H9 (cell line): ENCODE results near the gene ANO2. TPM values are rescaled to one million over a fixed set of nuclear protein-coding genes. Genes with fewer than 3 reads are reported as not detected.

ENCODE experiments used
- DNase-seq: peaks from one replicate; pipeline ENCODE4 v3.0.0-alpha.2; 2017
- H2AFZ ChIP-seq: one replicate; pipeline ENCODE4 v1.6.1; 2013; ENCODE audit warnings: mild to moderate bottlenecking, low read length, control low read depth, moderate library complexity
- H2AK5ac ChIP-seq: 2 replicates; pipeline ENCODE4 v1.6.1; 2013; ENCODE audit warnings: low read length, control low read depth, mixed read lengths; ENCODE audit not compliant: insufficient read length
- H2BK120ac ChIP-seq: one replicate; pipeline ENCODE4 v1.6.1; 2013; ENCODE audit warnings: low read depth, mild to moderate bottlenecking, low read length, control low read depth, inconsistent platforms; ENCODE audit not compliant: poor library complexity, severe bottlenecking
- H2BK12ac ChIP-seq: 2 replicates; pipeline ENCODE4 v1.6.1; 2013; ENCODE audit warnings: low read length, control low read depth, mixed read lengths, low read depth; ENCODE audit not compliant: insufficient read length
- H2BK15ac ChIP-seq: 2 replicates; pipeline ENCODE4 v1.6.1; 2013; ENCODE audit warnings: low read depth, low read length, control low read depth
- H2BK20ac ChIP-seq: one replicate; pipeline ENCODE4 v1.6.1; 2013; ENCODE audit warnings: low read depth, mild to moderate bottlenecking, low read length, control low read depth, inconsistent platforms; ENCODE audit not compliant: poor library complexity, severe bottlenecking
- H2BK5ac ChIP-seq: 2 replicates; pipeline ENCODE4 v1.6.1; 2013; ENCODE audit warnings: low read length, control low read depth, mixed read lengths; ENCODE audit not compliant: insufficient read length
- H3K14ac ChIP-seq: 2 replicates; pipeline ENCODE4 v1.6.1; 2013; ENCODE audit warnings: low read length, control low read depth; ENCODE audit not compliant: insufficient read depth
- H3K18ac ChIP-seq: 2 replicates; pipeline ENCODE4 v1.6.1; 2013; ENCODE audit warnings: low read depth, mild to moderate bottlenecking, mixed read lengths, low read length, control low read depth; ENCODE audit not compliant: insufficient read length
- H3K23ac ChIP-seq: 2 replicates; pipeline ENCODE4 v1.6.1; 2013; ENCODE audit warnings: low read length, control low read depth, mixed read lengths, low read depth; ENCODE audit not compliant: insufficient read length
- H3K23me2 ChIP-seq: 2 replicates; pipeline ENCODE4 v1.6.1; 2013; ENCODE audit warnings: low read depth, mild to moderate bottlenecking, mixed read lengths, low read length, control low read depth; ENCODE audit not compliant: insufficient read length, poor library complexity, severe bottlenecking
- H3K27ac ChIP-seq: 2 replicates; pipeline ENCODE4 v1.5.1; 2013; ENCODE audit warnings: low read length, control low read depth, mixed read lengths, low read depth; ENCODE audit not compliant: insufficient read length
- H3K27me3 ChIP-seq: 2 replicates; pipeline ENCODE4 v1.6.1; 2013; ENCODE audit warnings: low read length, control low read depth, inconsistent platforms; ENCODE audit not compliant: insufficient read depth
- H3K4ac ChIP-seq: 2 replicates; pipeline ENCODE4 v1.6.1; 2013; ENCODE audit warnings: low read depth, mild to moderate bottlenecking, control low read depth, inconsistent platforms, low read length, moderate library complexity
- H3K4me1 ChIP-seq: 2 replicates; pipeline ENCODE4 v1.6.1; 2013; ENCODE audit warnings: low read length, control low read depth, inconsistent platforms; ENCODE audit not compliant: insufficient read depth
- H3K4me2 ChIP-seq: 2 replicates; pipeline ENCODE4 v1.6.1; 2013; ENCODE audit warnings: low read length, control low read depth, mixed read lengths; ENCODE audit not compliant: insufficient read length, insufficient read depth
- H3K56ac ChIP-seq: 2 replicates; pipeline ENCODE4 v1.6.1; 2013; ENCODE audit warnings: low read depth, mild to moderate bottlenecking, mixed read lengths, low read length, control low read depth; ENCODE audit not compliant: insufficient read length
- H3K79me1 ChIP-seq: 2 replicates; pipeline ENCODE4 v1.6.1; 2013; ENCODE audit warnings: low read depth, mild to moderate bottlenecking, moderate library complexity, low read length, control low read depth, inconsistent platforms; ENCODE audit not compliant: insufficient read depth, poor library complexity, severe bottlenecking
- H3K79me2 ChIP-seq: 2 replicates; pipeline ENCODE4 v1.6.1; 2013; ENCODE audit warnings: low read length, control low read depth, inconsistent platforms; ENCODE audit not compliant: insufficient read depth
- H3K9ac ChIP-seq: 2 replicates; pipeline ENCODE4 v1.6.1; 2013; ENCODE audit warnings: low read length, control low read depth, mixed read lengths; ENCODE audit not compliant: insufficient read length; ENCODE audit errors: extremely low read depth
- H3K9me3 ChIP-seq: one replicate; pipeline ENCODE4 v1.6.1; 2013; ENCODE audit warnings: low read depth, low read length, inconsistent platforms; ENCODE audit not compliant: control insufficient read depth
- H3T11ph ChIP-seq: one replicate; pipeline ENCODE4 v1.6.1; 2013; ENCODE audit warnings: mild to moderate bottlenecking, low read length, control low read depth, inconsistent platforms
- H4K20me1 ChIP-seq: one replicate; pipeline ENCODE4 v1.6.1; 2013; ENCODE audit not compliant: control insufficient read depth, insufficient read length, insufficient read depth
- H4K5ac ChIP-seq: 2 replicates; pipeline ENCODE4 v1.6.1; 2013; ENCODE audit warnings: low read depth, mild to moderate bottlenecking, mixed read lengths, low read length, control low read depth; ENCODE audit not compliant: insufficient read length
- H4K8ac ChIP-seq: replicated peaks from 2 replicates; pipeline ENCODE4 v1.6.1; 2013; ENCODE audit warnings: low read length, control low read depth, mixed read lengths, low read depth; ENCODE audit not compliant: insufficient read length
- H4K91ac ChIP-seq: 2 replicates; pipeline ENCODE4 v1.6.1; 2013; ENCODE audit warnings: low read depth, mild to moderate bottlenecking, moderate library complexity, mixed read lengths, low read length, control low read depth; ENCODE audit not compliant: insufficient read length
- H3K27ac Mint-ChIP-seq, 3 experiments: 2 replicates in 2 of 3; 3 replicates in 1 of 3; pipeline ENCODE4 v1.8.0; 2020 to 2021; ENCODE audit warnings: mixed read lengths in 3 of 3, mild to moderate bottlenecking in 1 of 3, moderate library complexity in 1 of 3
- H3K27me3 Mint-ChIP-seq: 2 replicates; pipeline ENCODE4 v1.8.0; 2021; ENCODE audit warnings: low read depth, mild to moderate bottlenecking, moderate library complexity, mixed read lengths
- H3K36me3 Mint-ChIP-seq, 3 experiments: 2 replicates in 2 of 3; 3 replicates in 1 of 3; pipeline ENCODE4 v1.8.0; 2020 to 2021; ENCODE audit warnings: low read depth in 3 of 3, mixed read lengths in 3 of 3; ENCODE audit not compliant: insufficient read depth in 1 of 3
- H3K4me1 Mint-ChIP-seq, 2 experiments: 2 replicates each; pipeline ENCODE4 v1.8.0; 2020; ENCODE audit warnings: mixed read lengths in 2 of 2
- H3K4me3 Mint-ChIP-seq, 2 experiments: 2 replicates in 1 of 2; 3 replicates in 1 of 2; pipeline ENCODE4 v1.8.0; 2020 to 2021; ENCODE audit warnings: mild to moderate bottlenecking in 2 of 2, mixed read lengths in 2 of 2, moderate library complexity in 1 of 2
- H3K9me3 Mint-ChIP-seq, 2 experiments: 2 replicates in 1 of 2; 3 replicates in 1 of 2; pipeline ENCODE4 v1.8.0; 2020; ENCODE audit warnings: mild to moderate bottlenecking in 2 of 2, mixed read lengths in 2 of 2, moderate library complexity in 1 of 2
- CTCF ChIP-seq: fragments of 200-600 bp; sonication (generic); conservative IDR thresholded peaks from 3 replicates; pipeline ENCODE4 v1.8.0; 2021; ENCODE audit warnings: antibody characterized with exemption, mild to moderate bottlenecking
- total RNA-seq: library from RNA; stranded (reverse); gene quantifications from 2 replicates; pipeline ENCODE4 v1.2.1, GENCODE V29; 2021

The ANO2 gene
- total RNA-seq, 1 experiment from 2014 or later: 3.8 TPM

- Histone ChIP-seq H3K4me2 (no peak overlapping the region), H3K4me1 (no peaks in the 10 kb centered on the region), H2BK15ac (no peak overlapping the region), H2BK5ac (no peak overlapping the region), H2AFZ (no peak overlapping the region), H2BK20ac (no peak overlapping the region), H2BK120ac (no peak overlapping the region), H2BK12ac (no peak overlapping the region), H3K79me2 (no peaks in the 10 kb centered on the region), H3K9me3 (no peaks in the 10 kb centered on the region), H3K4ac (no peak overlapping the region), H4K8ac (no peak overlapping the region), H3K56ac (no peak overlapping the region), H4K5ac (no peak overlapping the region), H4K91ac (no peak overlapping the region), H3K9ac (no peak overlapping the region), H3K27me3 (no peaks in the 10 kb centered on the region), H3K27ac (no peak overlapping the region), H3K14ac (no peak overlapping the region), H2AK5ac (no peak overlapping the region), H3K18ac (no peak overlapping the region), H3T11ph (no peak overlapping the region), H4K20me1 (no peaks in the 10 kb centered on the region), H3K23ac (no peak overlapping the region), H3K23me2 (no peaks in the 10 kb centered on the region), H3K79me1 (no peaks in the 10 kb centered on the region)
- Mint-ChIP-seq H3K4me3 (no peak overlapping the region), H3K27me3 (peaks cover 6% of the 10 kb centered on the region), H3K27ac (no peak overlapping the region), H3K36me3 (peaks cover 0 to 3% (median 0%) of the 10 kb centered on the region in 3 experiments; a peak in 1 of 7 replicates), H3K9me3 (no peaks in the 10 kb centered on the region), H3K4me1 (peaks cover 8 to 9% of the 10 kb centered on the region in 2 experiments)
- DNase-seq: no peak
- no peak for TF ChIP-seq CTCF
These were observed 351.1 kb downstream of the ANO2 start for GRCh38 chr12:5593998-5594397.
